Adrenal gland (tissue), 12 donors: Measurements from ENCODE around the gene HIPK2. TPM values are rescaled to one million over a fixed set of nuclear protein-coding genes. Genes with fewer than 3 reads are reported as not detected.
A peak's percentile ranks its signal among the peaks of the same experiment; 100 is the strongest.

Source experiments
- DNase-seq, 7 donors: peaks; one replicate each; pipeline ENCODE4 v3.0.0-alpha.2; 2019 to 2020
- H3K27ac ChIP-seq, 5 donors: fragments of 200-600 bp; sonication (generic) in 4 of 5; 1 replicate in 3 of 5; 2 replicates in 2 of 5; pipeline versions ENCODE4 v1.5.1 to v1.8.0; 2016 to 2020; ENCODE audit warnings: mild to moderate bottlenecking in 1 of 5
- H3K27me3 ChIP-seq: fragments of 200-600 bp; 2 replicates; pipeline ENCODE4 v1.8.0; 2021
- H3K36me3 ChIP-seq, 2 donors: fragments of 200-600 bp; replicated peaks in 1 of 2; 1 replicate in 1 of 2; 2 replicates in 1 of 2; pipeline versions ENCODE4 v1.5.1 to v1.8.0; 2018 to 2022
- H3K4me1 ChIP-seq, 2 donors: fragments of 200-600 bp; replicated peaks in 1 of 2; 1 replicate in 1 of 2; 2 replicates in 1 of 2; pipeline versions ENCODE4 v1.5.1 to v1.8.0; 2018 to 2021
- H3K4me3 ChIP-seq, 4 donors: fragments of 200-600 bp; sonication (generic) in 3 of 4; one replicate each; pipeline ENCODE4 v1.5.1; 2016 to 2018
- H3K9me3 ChIP-seq, 3 donors: fragments of 200-600 bp; sonication (generic) in 1 of 3; replicated peaks in 1 of 3; 1 replicate in 2 of 3; 2 replicates in 1 of 3; pipeline versions ENCODE4 v1.5.1 to v1.8.0; 2016 to 2021
- CTCF ChIP-seq, 6 experiments: fragments of 450-650 bp in 4 of 6; fragments of 200-600 bp in 2 of 6; sonication (generic) in 1 of 6; IDR thresholded peaks; 1 replicate in 5 of 6; 2 replicates in 1 of 6; pipeline versions ENCODE4 v1.5.1 to v1.8.0; 2016 to 2021; ENCODE audit warnings: antibody characterized with exemption in 6 of 6, mild to moderate bottlenecking in 2 of 6, moderate library complexity in 1 of 6
- POLR2A ChIP-seq, 2 donors: fragments of 450-650 bp; IDR thresholded peaks; one replicate each; pipeline ENCODE4 v1.6.1; 2017; ENCODE audit warnings: antibody characterized with exemption in 2 of 2, mild to moderate bottlenecking in 2 of 2, moderate library complexity in 1 of 2
- WGBS, 4 donors: extraction: QIAGEN DNeasy Blood & Tissue Kit in 2 of 4; methylation state at CpG; one replicate each; pipeline versions ENCODE4 v1.1.5 to v1.1.7; 2013 to 2017; 5-methylcytosine and 5-hydroxymethylcytosine counted together
- intact Hi-C, 2 donors: fragments of 100-400 bp; cut with DNase I; formaldehyde crosslinking; loops; one replicate each; pipeline versions ENCODE4 v1.14.1 to v1.15.0; 2022 to 2023
- polyA plus RNA-seq, 3 donors: library from polyadenylated mRNA; stranded (reverse); fragments of 200-250 nt in 2 of 3; fragments of 350-450 nt in 1 of 3; fragmentation: Illumina TruSeq in 1 of 3; extraction: RNeasy Lipid Tissue Mini Kit (QIAGEN cat#74804) in 1 of 3; gene quantifications; one replicate each; pipeline ENCODE4 v1.2.3, GENCODE V29; 2013 to 2014
- total RNA-seq, 9 donors: library from RNA; depleted of rRNA in 4 of 9; stranded (reverse); fragments of >200 nt in 4 of 9; fragments of 120-200 nt in 1 of 9; fragmentation: NEBNext Ultra II Directional in 1 of 9; extraction: Animal tissue kit (Norgen Biotek cat#: 25700) in 1 of 9; gene quantifications; one replicate each; pipeline versions ENCODE4 v1.1.0 to v1.2.4, GENCODE V29; 2013 to 2023
- donor health status: healthy with polysubstance abuse.
- donor health status: Bipolar disorder and iron deficiency.
- donor health status: DM: yes; HTN: yes; CAD: no.
- donor health status: DM: no; HTN: no; CAD: no.
- donor health status: DM: no; HTN: no; CAD: no.
- donor health status: DM: yes; HTN: yes; CAD: no.

The HIPK2 gene
- total and polyA plus RNA-seq, 12 donors, result 4.7 to 82.4 (median 49.8) TPM

- no peak for TF ChIP-seq POLR2A (IDR thresholded peaks at IDR 0.05)
- no peak for TF ChIP-seq CTCF (IDR thresholded peaks at IDR 0.05)
- no peaks in the 10 kb centered on the region for H3K36me3 ChIP-seq
- peaks cover 29 to 44% of the 10 kb centered on the region in 2 donors for H3K4me1 ChIP-seq
- H3K4me3 ChIP-seq, result no peak overlapping the region
- intact Hi-C loops, result loop anchor here in 1 of 2 donors (10.0 kb wide), 1 partner anchor 119 kb away; no protein-coding TSS in a partner anchor
- no peak overlapping the region for H3K27ac ChIP-seq
- DNase-seq, result no peak
- no peaks in the 10 kb centered on the region for H3K9me3 ChIP-seq
- WGBS, 4 donors, result 86 to 92% (median 89%) methylated on average over 5 of the region's 5 CpGs
- H3K27me3 ChIP-seq, result no peaks in the 10 kb centered on the region
These were observed 4.4 kb downstream of the HIPK2 start for GRCh38 chr7:139773371-139773770.

GRCh38 chr7:139772873-139773272 lies 4.9 kb downstream of the HIPK2 start:
- no peak for DNase-seq
- no peak for TF ChIP-seq POLR2A (IDR thresholded peaks at IDR 0.05)
- no peak for TF ChIP-seq CTCF (IDR thresholded peaks at IDR 0.05)
- Histone ChIP-seq H3K4me1 (peaks cover 34 to 49% of the 10 kb centered on the region in 2 donors), H3K36me3 (no peaks in the 10 kb centered on the region), H3K4me3 (no peak overlapping the region), H3K9me3 (no peaks in the 10 kb centered on the region), H3K27ac (no peak overlapping the region), H3K27me3 (no peaks in the 10 kb centered on the region)
- intact Hi-C loops, result loop anchor here in 1 of 2 donors (10.0 kb wide), 1 partner anchor 118 kb away; no protein-coding TSS in a partner anchor
- 87 to 94% (median 90%) methylated on average over 6 of the region's 6 CpGs for WGBS, 4 donors

GRCh38 chr7:139772115-139772514 lies 5.7 kb downstream of the HIPK2 start:
- no peak for DNase-seq
- H3K4me3 ChIP-seq, result no peak overlapping the region
- no peaks in the 10 kb centered on the region for H3K9me3 ChIP-seq
- H3K27me3 ChIP-seq, result no peaks in the 10 kb centered on the region
- no peak for TF ChIP-seq POLR2A (IDR thresholded peaks at IDR 0.05)
- no peak for TF ChIP-seq CTCF (IDR thresholded peaks at IDR 0.05)
- intact Hi-C loops, result loop anchor here in 1 of 2 donors (10.0 kb wide), 1 partner anchor 117 kb away; no protein-coding TSS in a partner anchor
- peaks cover 38 to 56% of the 10 kb centered on the region in 2 donors for H3K4me1 ChIP-seq
- WGBS, 4 donors, result 76 to 81% (median 78%) methylated on average over 7 of the region's 7 CpGs
- no peaks in the 10 kb centered on the region for H3K36me3 ChIP-seq
- peak overlapping the region in 3 of 5 donors; percentile 1 to 48 (median 31) for H3K27ac ChIP-seq

GRCh38 chr7:139771001-139771956 lies 6.5 kb downstream of the HIPK2 start:
- intact Hi-C loops, result loop anchor here in 1 of 2 donors (10.0 kb wide), 1 partner anchor 116 kb away; no protein-coding TSS in a partner anchor
- 40 to 55% (median 45%) methylated on average over 15 of the region's 15 CpGs for WGBS, 4 donors
- peak in 1 of 7 donors; percentile 26 for DNase-seq
- TF ChIP-seq POLR2A (IDR thresholded peaks at IDR 0.05) (no peak), CTCF (IDR thresholded peaks at IDR 0.05) (no peak)
- Histone ChIP-seq H3K27ac (peak overlapping the region in 4 of 5 donors; percentile 13 to 63 (median 40)), H3K9me3 (no peaks in the 10 kb centered on the region), H3K4me3 (no peak overlapping the region), H3K36me3 (no peaks in the 10 kb centered on the region), H3K4me1 (peaks cover 38 to 56% of the 10 kb centered on the region in 2 donors), H3K27me3 (no peaks in the 10 kb centered on the region)
